Stromal cell of bone marrow (primary cell): Measurements from ENCODE around the gene ZNF408.
"Not testable (repeated sequence)": the region's sequence is repeated elsewhere in the genome, so short reads cannot be mapped to it uniquely, and the experiment has no call there.

Experiments
- DNase-seq: peaks from one replicate; pipeline ENCODE4 v3.0.0-alpha.2; 2012; ENCODE audit warnings: low read depth

The ZNF408 gene

DNA sequence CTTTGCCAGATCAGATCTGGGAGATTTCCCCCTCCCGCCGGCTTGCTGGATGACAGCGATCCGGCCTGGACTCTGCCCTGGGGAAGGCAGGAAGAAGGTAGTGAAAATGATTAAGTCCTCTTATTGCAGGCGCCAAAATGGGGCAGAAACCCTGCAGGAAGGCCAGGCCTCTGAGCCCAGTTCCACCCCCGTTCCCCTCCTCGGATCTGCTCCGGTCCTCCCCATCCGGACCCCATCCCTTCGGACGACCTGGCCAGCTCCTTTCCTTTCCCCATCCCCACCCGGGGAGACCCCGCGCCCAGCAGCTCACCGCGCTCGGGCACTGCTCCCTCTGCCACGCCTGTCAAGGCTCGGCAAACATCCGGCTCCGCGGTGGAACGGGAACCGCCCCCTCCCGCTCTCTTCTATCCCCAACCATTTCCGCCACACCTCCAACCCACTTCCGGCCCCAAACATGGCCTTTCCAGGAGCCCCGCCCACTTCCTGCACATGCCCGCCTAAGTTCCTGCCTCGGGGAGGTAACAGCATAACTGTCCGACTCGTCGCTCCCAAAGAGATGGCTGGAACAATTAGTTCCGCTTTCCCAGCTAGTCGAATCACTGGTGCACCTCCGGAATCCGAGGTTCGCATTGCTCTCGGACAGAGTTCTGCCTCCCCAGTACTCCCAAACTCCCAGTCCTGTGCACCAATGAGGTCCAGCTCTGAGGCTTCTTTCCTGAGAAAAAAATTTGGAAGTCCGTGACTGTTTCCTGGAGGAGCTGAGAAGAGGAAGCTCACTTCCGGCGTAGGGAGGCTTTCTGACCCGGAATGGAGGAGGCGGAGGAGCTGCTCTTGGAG lies at the start of gene ZNF408, which contains the start of gene ARHGAP1:
Gene ZNF408 (plus strand): TSS at position 791 of the 837 bp plus-strand sequence. CDS start 17 bp downstream, at position 808.
Gene ARHGAP1 (minus strand): TSS at position 379 of the 837 bp plus-strand sequence. CDS start 4,512 bp downstream, outside the sequence.
- peak; percentile 98 for DNase-seq

- DNase-seq, result no peak
Observed at GRCh38 chr11:46655631-46656030, 45.2 kb upstream of the ZNF408 start.

- no peak for DNase-seq
Observed at GRCh38 chr11:46657186-46657585, 43.6 kb upstream of the ZNF408 start.

DNA sequence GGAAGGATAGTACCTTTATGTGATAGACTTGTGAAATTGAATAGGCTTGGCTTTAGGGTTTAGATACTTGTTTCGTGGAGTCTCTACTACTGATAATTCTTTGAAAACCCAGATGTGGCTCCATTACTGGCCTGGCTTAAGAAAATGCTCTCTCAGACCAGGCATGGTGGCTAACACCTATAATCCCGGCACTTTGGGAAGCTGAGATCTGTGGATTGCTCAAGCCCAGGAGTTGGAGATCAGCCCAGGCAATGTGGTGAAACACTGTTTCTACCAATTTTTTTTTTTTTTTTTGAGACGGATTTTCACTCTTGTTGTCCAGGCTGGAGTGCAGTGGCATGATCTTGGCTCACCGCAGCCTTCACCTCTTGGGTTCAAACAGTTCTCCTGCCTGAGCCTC lies 42.6 kb upstream of the ZNF408 start:
- DNase-seq, result peak; percentile 77

DNA sequence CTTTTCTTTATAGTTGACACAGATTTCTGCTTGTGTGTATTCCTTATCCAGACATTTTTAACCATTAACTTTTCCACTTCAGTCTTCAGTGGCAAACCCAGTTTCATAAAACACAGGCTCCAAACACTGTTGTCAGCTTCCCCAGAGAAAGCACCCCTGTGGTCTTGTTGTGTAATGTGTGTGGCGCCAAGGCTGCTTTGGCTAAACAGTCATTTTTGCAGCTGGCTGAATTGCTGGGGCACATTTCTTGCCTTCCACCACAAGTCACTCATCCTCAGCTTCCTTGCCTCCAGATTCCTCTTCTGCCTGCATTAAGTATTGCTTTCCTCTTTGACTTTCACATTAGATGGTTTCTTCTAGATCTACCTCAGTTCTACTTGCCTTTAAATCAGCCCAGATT lies 40.9 kb upstream of the ZNF408 start:
- DNase-seq, result peak; percentile 65

GRCh38 chr11:46661836-46662235 lies 39.0 kb upstream of the ZNF408 start:
- DNase-seq, result no peak

- no peak for DNase-seq
Observed at GRCh38 chr11:46662366-46662765, 38.5 kb upstream of the ZNF408 start.

- no peak for DNase-seq
Observed at GRCh38 chr11:46663277-46663940, 37.4 kb upstream of the ZNF408 start.

DNA sequence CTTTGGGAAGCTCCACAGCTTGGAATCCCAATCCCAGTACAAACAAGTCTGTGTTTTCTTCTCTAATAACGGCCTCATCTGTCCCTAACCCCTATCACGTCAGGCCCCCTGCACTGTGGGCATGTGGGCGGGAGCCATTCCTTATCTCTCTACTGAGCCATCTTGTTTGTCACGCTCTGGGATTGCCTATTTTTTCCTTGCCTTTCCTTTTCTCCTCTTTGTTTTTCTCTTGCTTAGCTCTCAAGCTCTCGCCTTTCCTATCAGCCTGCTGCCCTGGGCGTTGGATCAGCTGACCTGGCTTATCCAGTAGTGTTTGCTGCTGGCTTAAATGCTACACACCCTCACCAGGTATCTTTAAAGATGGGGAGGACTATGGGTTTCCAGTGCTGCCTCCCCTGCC lies 36.2 kb upstream of the ZNF408 start:
- no peak for DNase-seq

- no peak for DNase-seq
Observed at GRCh38 chr11:46665356-46665755, 35.5 kb upstream of the ZNF408 start.

GRCh38 chr11:46666516-46666915 lies 34.3 kb upstream of the ZNF408 start:
- DNase-seq, result no peak

- no peak for DNase-seq
Observed at GRCh38 chr11:46667043-46667481, 33.8 kb upstream of the ZNF408 start.

- DNase-seq, result no peak
Observed at GRCh38 chr11:46668480-46669085, 32.2 kb upstream of the ZNF408 start.

DNA sequence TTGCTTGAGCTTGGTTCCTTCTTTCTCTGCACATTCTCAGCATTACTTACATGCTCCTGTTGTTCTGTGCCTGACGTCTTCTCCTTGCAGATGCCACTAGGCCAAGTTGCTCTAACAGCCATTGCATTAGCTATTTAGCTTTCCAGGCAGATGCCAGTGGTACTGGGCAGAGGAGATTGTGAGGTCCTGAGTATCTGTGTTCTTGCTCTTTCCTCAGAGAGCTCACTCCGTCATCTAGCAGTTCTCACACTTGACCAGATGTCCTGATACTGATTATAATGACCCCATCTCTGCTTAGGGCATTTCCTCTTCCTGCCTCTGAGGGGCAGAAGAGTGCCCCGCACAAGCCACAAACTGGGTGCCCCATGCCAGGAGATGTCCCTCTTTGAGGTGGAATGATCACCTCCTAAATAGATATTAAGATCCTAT lies 31.1 kb upstream of the ZNF408 start:
- no peak for DNase-seq

DNA sequence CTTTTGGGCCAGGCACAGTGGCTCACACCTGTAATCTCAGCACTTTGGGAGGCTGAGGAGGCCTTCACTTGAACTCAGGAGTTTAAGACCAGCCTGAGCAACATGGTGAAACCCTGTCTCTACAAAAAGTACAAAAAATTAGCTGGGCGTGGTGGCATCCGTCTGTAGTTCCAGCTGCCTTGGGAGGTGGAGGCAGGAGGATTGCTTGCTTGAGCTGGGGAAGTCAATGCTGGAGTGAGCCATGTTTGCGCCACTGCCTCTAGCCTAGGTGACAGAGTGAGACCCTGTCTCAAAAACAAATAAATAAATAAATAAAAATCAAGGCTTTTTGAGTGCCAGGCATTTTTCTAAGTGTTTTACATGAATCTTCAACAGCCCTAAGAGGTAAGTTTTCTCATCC lies 30.3 kb upstream of the ZNF408 start:
- not testable (repeated sequence) for DNase-seq

DNA sequence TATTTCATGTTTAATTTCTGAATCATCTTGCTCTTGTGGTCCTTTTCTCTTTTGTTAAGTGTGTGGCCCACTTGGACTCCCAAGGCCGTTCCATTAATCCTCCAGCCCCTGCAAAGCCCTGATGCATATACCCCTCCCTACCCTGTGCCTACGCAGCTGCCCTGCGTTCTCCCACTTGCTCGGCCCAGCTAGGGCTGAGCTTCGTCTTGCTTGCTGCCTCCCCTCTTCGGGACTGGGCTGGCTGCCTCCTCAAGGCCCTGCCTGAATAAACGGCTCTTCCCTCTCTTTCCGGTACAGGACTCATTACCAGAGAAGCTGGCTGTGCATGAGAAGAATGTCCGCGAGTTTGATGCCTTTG lies 28.9 kb upstream of the ZNF408 start:
- DNase-seq, result no peak

GRCh38 chr11:46672381-46672839 lies 28.4 kb upstream of the ZNF408 start:
- DNase-seq, result no peak

DNA sequence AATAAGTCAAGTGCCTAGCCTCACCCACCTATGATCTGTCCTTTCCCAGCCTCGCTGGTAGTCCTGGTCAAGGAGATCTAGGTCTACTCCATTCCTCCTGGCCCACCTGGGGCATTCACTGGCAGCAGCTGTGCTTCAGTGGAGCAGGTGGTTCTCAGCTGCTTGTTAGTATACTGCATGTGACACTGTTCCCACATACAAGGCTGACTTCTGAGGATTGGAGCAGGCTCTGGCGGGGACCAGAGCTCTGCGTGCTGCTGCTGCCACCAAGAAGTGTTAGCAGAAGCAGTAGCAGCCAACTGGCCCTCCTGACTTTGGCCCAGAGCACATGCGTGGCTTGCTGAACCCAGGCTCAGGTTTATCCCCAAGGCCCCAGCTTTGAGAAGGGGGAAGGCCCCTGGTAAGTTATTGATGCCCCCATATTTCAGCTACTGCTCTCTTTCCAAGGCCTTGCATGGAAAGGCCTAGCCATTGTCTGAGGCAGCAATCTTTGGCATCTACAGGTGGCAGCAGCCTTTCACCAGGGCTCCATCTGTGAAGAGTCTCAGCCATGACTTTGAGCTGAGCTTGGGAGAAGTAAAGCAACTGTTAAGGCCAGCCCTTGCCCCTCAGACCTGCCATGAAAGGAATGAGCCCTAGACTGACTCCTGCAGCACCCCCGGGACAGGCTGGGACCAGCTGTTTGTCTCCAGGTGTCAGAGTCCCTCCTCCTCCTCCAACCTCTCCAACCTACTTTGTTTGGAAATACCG lies 26.9 kb upstream of the ZNF408 start:
- no peak for DNase-seq

GRCh38 chr11:46674463-46675287 lies 26.2 kb upstream of the ZNF408 start:
- no peak for DNase-seq

DNA sequence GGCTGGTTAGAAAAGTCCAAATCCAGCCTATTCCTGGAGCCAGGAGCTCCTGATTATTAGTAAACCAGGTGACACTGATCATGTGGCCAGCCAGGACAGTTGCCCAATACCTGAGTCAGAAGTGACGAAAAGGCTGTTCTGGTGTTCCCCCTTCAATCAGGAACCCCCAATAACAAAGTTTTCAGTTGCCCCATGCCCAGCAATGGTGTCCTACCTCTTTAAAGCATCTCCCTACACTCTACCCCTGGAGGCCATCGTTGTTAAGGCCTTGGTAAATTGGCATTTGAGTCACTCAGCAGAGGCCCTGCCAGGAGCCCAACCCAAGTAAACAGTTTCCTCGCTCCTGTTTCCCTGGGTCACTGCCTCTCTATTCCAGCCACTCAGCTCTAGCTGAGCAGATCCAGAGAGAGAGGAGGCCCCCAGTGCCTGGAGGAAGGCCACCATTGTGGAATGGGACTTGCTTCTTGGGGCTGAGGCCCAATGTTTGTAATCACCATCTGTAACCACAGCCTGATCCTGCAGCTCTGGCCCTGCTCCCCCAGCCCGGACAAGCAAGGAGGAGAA lies 25.5 kb upstream of the ZNF408 start:
- peak; percentile 90 for DNase-seq

- DNase-seq, result no peak
Observed at GRCh38 chr11:46675949-46676348, 24.9 kb upstream of the ZNF408 start.
